HepG2 (cell line): ENCODE data around the gene ABCC1. TPM values are rescaled to one million over a fixed set of nuclear protein-coding genes. Genes with fewer than 3 reads are reported as not detected.

Experiments used
- CCAR2 ChIP-seq: fragments of 200-400 bp; formaldehyde crosslinking; optimal IDR thresholded peaks from 2 replicates; pipeline ENCODE3; 2018; ENCODE audit warnings: low read depth, mild to moderate bottlenecking, low read length, moderate library complexity
- CCDC6 ChIP-seq: sonication (generic); formaldehyde crosslinking; IDR thresholded peaks from 2 replicates; pipeline ENCODE4 v1.8.1; 2022; ENCODE audit warnings: mild to moderate bottlenecking, missing genetic modification reagents, moderate library complexity
- DNMT1 ChIP-seq: sonication (generic); formaldehyde crosslinking; IDR thresholded peaks from 2 replicates; pipeline ENCODE4 v1.5.1; 2020; ENCODE audit warnings: mild to moderate bottlenecking, missing genetic modification reagents
- DNMT3B ChIP-seq: conservative IDR thresholded peaks from 2 replicates; pipeline ENCODE4 v1.6.1; 2016; ENCODE audit warnings: missing biosample characterization, control low read depth
- ELF3 ChIP-seq: IDR thresholded peaks from 2 replicates; pipeline ENCODE4 v1.6.1; 2016; ENCODE audit warnings: missing genetic modification reagents, missing compliant biosample characterization
- ESRRA ChIP-seq: sonication (generic); formaldehyde crosslinking; IDR thresholded peaks from 2 replicates; pipeline ENCODE4 v1.5.1; 2020; ENCODE audit warnings: mild to moderate bottlenecking, low read depth, missing genetic modification reagents
- FOXA3 ChIP-seq: IDR thresholded peaks from 2 replicates; pipeline ENCODE4 v1.6.1; 2016; ENCODE audit warnings: missing genetic modification reagents, missing compliant biosample characterization
- FOXP1 ChIP-seq, 2 experiments: fragments of 450-650 bp in 1 of 2; IDR thresholded peaks; 2 replicates each; pipeline ENCODE4 v1.6.1; 2017 to 2018; ENCODE audit warnings: antibody characterized with exemption in 1 of 2
- HCFC1 ChIP-seq: fragments of 150-350 bp; IDR thresholded peaks from 2 replicates; pipeline ENCODE4 v1.6.1; 2014; ENCODE audit warnings: low read depth, low read length
- HMG20A ChIP-seq: IDR thresholded peaks from 2 replicates; pipeline ENCODE4 v1.6.1; 2016; ENCODE audit warnings: borderline replicate concordance
- MAFF ChIP-seq: IDR thresholded peaks from 2 replicates; pipeline ENCODE4 v1.6.1; 2011; ENCODE audit warnings: low read depth, low read length, improper control_type of control experiment
- NONO ChIP-seq, 2 experiments: fragments of 450-650 bp in 1 of 2; sonication (generic) in 1 of 2; formaldehyde crosslinking in 1 of 2; IDR thresholded peaks in 1 of 2; conservative IDR thresholded peaks in 1 of 2; 2 replicates each; pipeline versions ENCODE4 v1.6.1 to v1.8.0; 2017 to 2022; ENCODE audit warnings: mild to moderate bottlenecking in 1 of 2, missing genetic modification reagents in 1 of 2, moderate library complexity in 1 of 2
- PITX1 ChIP-seq: sonication (generic); formaldehyde crosslinking; IDR thresholded peaks from 2 replicates; pipeline ENCODE4 v1.5.1; 2020; ENCODE audit warnings: mild to moderate bottlenecking, missing genetic modification reagents
- RBFOX2 ChIP-seq: fragments of 200-400 bp; formaldehyde crosslinking; IDR thresholded peaks from 2 replicates; pipeline ENCODE4 v1.6.1; 2017; ENCODE audit warnings: low read depth, mild to moderate bottlenecking, low read length
- RXRA ChIP-seq: sonication (generic); formaldehyde crosslinking; IDR thresholded peaks from 2 replicates; pipeline ENCODE4 v1.5.1; 2020; ENCODE audit warnings: missing genetic modification reagents
- THAP11 ChIP-seq: IDR thresholded peaks from 2 replicates; pipeline ENCODE4 v1.6.1; 2016; ENCODE audit warnings: missing biosample characterization, missing genetic modification reagents
- TRIM24 ChIP-seq: sonication (generic); formaldehyde crosslinking; IDR thresholded peaks from 2 replicates; pipeline ENCODE4 v1.8.0; 2022; ENCODE audit warnings: mild to moderate bottlenecking, missing genetic modification reagents
- ZNF143 ChIP-seq: sonication (generic); formaldehyde crosslinking; IDR thresholded peaks from 2 replicates; pipeline ENCODE4 v1.4.0; 2020; ENCODE audit warnings: missing genetic modification reagents
- ZNF256 ChIP-seq: sonication (generic); formaldehyde crosslinking; conservative IDR thresholded peaks from 2 replicates; pipeline ENCODE4 v1.4.0; 2020; ENCODE audit warnings: missing genetic modification reagents
- ZNF550 ChIP-seq: sonication (generic); formaldehyde crosslinking; IDR thresholded peaks from 2 replicates; pipeline ENCODE4 v1.4.0; 2020; ENCODE audit warnings: mild to moderate bottlenecking, missing genetic modification reagents, borderline replicate concordance
- ZNF557 ChIP-seq: sonication (generic); formaldehyde crosslinking; IDR thresholded peaks from 2 replicates; pipeline ENCODE4 v1.4.0; 2020; ENCODE audit warnings: missing genetic modification reagents
- ZNF577 ChIP-seq: sonication (generic); formaldehyde crosslinking; IDR thresholded peaks from 2 replicates; pipeline ENCODE4 v1.4.0; 2020; ENCODE audit warnings: mild to moderate bottlenecking, low read depth, missing genetic modification reagents, borderline replicate concordance
- ZNF607 ChIP-seq: sonication (generic); formaldehyde crosslinking; IDR thresholded peaks from 2 replicates; pipeline ENCODE4 v1.5.1; 2020; ENCODE audit warnings: missing genetic modification reagents, mild to moderate bottlenecking, borderline replicate concordance
- ZNF629 ChIP-seq: sonication (generic); formaldehyde crosslinking; conservative IDR thresholded peaks from 2 replicates; pipeline ENCODE4 v1.5.0; 2020; ENCODE audit warnings: missing genetic modification reagents
- polyA plus RNA-seq, 8 experiments: library from polyadenylated mRNA; depleted of rRNA in 3 of 8; stranded (reverse) in 7 of 8; unstranded in 1 of 8; fragments of >200 nt; fragmentation: Illumina TruSeq in 4 of 8; extraction: Trizol in 4 of 8; gene quantifications; 2 replicates each; pipeline versions ENCODE4 v1.2.1 to v1.2.3, GENCODE V29; 2011 to 2016; ENCODE audit warnings: low read depth in 4 of 8, missing spikeins in 1 of 8, mixed read lengths in 1 of 8; ENCODE audit not compliant: insufficient read depth in 1 of 8
- total RNA-seq, 5 experiments: library from RNA; depleted of rRNA; stranded (reverse); fragments of >200 nt; fragmentation: Illumina TruSeq; extraction: Trizol; gene quantifications; 2 replicates each; pipeline ENCODE4 v1.2.3, GENCODE V29; 2016; ENCODE audit warnings: low read depth in 1 of 5
- TF ChIP-seq, protein P1 (sequence below): sonication (generic); formaldehyde crosslinking; IDR thresholded peaks from 2 replicates; pipeline ENCODE4 v1.4.0; 2020; ENCODE audit warnings: mild to moderate bottlenecking, missing genetic modification reagents

Gene ABCC1
- total and polyA plus RNA-seq, 2 of the 13 experiments (the other 11 are each of a cell fraction or from before 2014, with no cell fraction given), result 13.0 to 30.6 TPM

DNA sequence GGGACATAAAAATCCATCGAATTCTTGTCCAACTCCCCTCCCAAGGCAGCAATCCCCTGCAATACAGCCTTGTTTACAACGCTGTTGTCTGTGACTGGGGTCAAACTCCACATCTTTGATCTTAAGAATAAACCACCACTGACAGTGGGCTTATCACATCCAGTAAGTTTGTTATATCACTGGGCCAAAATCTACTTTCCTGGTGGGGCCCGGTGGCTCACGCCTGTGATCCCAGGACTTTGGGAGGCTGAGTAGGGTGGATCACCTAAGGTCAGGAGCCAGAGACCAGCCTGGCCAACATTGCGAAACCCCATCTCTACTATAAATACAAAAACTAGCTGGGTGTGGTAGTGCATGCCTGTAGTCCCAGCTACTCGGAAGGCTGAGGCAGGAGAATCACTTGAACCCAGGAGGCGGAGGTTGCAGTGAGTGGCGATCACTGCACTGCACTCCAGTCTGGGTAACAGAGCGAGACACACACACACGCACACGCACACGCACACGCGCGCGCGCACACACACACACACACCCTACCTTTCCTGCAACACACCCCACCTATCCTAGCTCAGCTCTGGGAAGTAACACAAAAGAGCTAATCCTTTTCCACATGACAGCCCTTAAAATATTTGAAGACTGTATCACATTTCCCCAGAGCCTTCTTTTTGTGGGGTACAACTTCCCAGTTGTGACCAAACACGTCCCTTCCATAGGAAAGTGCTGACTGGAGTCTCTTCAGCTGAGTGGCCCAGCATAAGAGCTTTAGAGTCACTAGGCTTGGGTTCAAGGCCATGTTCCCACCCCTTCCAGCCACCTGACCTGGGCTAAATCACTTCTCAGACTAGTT lies 20.9 kb upstream of the ABCC1 start (continued):
- TF ChIP-seq ZNF607 (CRISPR knock-in tag) (peak; percentile 55), CCAR2 (no peak), ESRRA (CRISPR knock-in tag) (no peak), ZNF629 (CRISPR knock-in tag) (peak; percentile 54), ZNF557 (CRISPR knock-in tag) (no peak), ZNF143 (CRISPR knock-in tag) (no peak), DNMT3B (CRISPR knock-in tag) (no peak), CCDC6 (no peak), RXRA (CRISPR knock-in tag) (peak; percentile 95), PITX1 (peak; percentile 61), RBFOX2 (no peak), FOXA3 (CRISPR knock-in tag) (peak; percentile 77), ZNF256 (CRISPR knock-in tag) (0 out of 2 replicates have a peak, but pooled peaks have one; percentile 32), DNMT1 (CRISPR knock-in tag) (0 out of 2 replicates have a peak, but pooled peaks have one; percentile 15), THAP11 (CRISPR knock-in tag) (peak; percentile 40; the same call in 1 of the 2 replicates), HMG20A (CRISPR knock-in tag) (peak; percentile 47; the same call in 1 of the 2 replicates), ZNF577 (CRISPR knock-in tag) (no peak), ZNF550 (CRISPR knock-in tag) (no peak), NONO (IDR thresholded peaks at IDR 0.05) (no peak), NONO (CRISPR knock-in tag; conservative IDR thresholded peaks at IDR 0.05) (no peak), HCFC1 (no peak), TRIM24 (CRISPR knock-in tag) (no peak), MAFF (peak; percentile 64), FOXP1 (IDR thresholded peaks at IDR 0.05) (no peak; the same call in 1 of the 2 replicates), FOXP1 (CRISPR knock-in tag; IDR thresholded peaks at IDR 0.05) (peak; percentile 84), ELF3 (CRISPR knock-in tag) (peak; percentile 18; the same call in 1 of the 2 replicates)
- TF ChIP-seq, protein P1, sequence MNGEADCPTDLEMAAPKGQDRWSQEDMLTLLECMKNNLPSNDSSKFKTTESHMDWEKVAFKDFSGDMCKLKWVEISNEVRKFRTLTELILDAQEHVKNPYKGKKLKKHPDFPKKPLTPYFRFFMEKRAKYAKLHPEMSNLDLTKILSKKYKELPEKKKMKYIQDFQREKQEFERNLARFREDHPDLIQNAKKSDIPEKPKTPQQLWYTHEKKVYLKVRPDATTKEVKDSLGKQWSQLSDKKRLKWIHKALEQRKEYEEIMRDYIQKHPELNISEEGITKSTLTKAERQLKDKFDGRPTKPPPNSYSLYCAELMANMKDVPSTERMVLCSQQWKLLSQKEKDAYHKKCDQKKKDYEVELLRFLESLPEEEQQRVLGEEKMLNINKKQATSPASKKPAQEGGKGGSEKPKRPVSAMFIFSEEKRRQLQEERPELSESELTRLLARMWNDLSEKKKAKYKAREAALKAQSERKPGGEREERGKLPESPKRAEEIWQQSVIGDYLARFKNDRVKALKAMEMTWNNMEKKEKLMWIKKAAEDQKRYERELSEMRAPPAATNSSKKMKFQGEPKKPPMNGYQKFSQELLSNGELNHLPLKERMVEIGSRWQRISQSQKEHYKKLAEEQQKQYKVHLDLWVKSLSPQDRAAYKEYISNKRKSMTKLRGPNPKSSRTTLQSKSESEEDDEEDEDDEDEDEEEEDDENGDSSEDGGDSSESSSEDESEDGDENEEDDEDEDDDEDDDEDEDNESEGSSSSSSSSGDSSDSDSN (CRISPR knock-in tag), result no peak
